GM13977 (cell line): Measurements from ENCODE around the gene TMEM72.

Experiments
- DNase-seq: peaks from one replicate; pipeline ENCODE4 v3.0.0; 2012; ENCODE audit warnings: low spot score
- CTCF ChIP-seq: IDR thresholded peaks from 2 replicates; pipeline ENCODE4 v1.5.1; 2012; ENCODE audit warnings: mild to moderate bottlenecking, control low read depth; ENCODE audit not compliant: insufficient read depth; ENCODE audit errors: extremely low read depth, missing control alignments
- in situ Hi-C: fragments of 300-500 bp; cut with MboI; formaldehyde crosslinking; loops from one replicate; pipeline ENCODE4 v1.12.0; 2022; ENCODE audit warnings: low sequenced_read_pairs, low pct_unique_long_range_greater_than_20kb, mixed read lengths, inconsistent platforms; ENCODE audit not compliant: unreplicated experiment

The TMEM72 gene

GRCh38 chr10:44913350-44914081 lies 2.4 kb downstream of the TMEM72 start:
- in situ Hi-C loops, result no loop called here
- no peak for TF ChIP-seq CTCF
- no peak for DNase-seq

- no peak for DNase-seq
- in situ Hi-C loops, result no loop called here
- no peak for TF ChIP-seq CTCF
Measured at GRCh38 chr10:44914891-44915290, 3.8 kb downstream of the TMEM72 start.

GRCh38 chr10:44916429-44916828 lies 5.3 kb downstream of the TMEM72 start:
- no peak for DNase-seq
- in situ Hi-C loops, result no loop called here
- no peak for TF ChIP-seq CTCF

- no peak for TF ChIP-seq CTCF
- in situ Hi-C loops, result no loop called here
- DNase-seq, result no peak
Measured at GRCh38 chr10:44917848-44918247, 6.7 kb downstream of the TMEM72 start.

- in situ Hi-C loops, result no loop called here
- no peak for TF ChIP-seq CTCF
- DNase-seq, result no peak
Measured at GRCh38 chr10:44920252-44920651, 9.1 kb downstream of the TMEM72 start.

- DNase-seq, result no peak
Measured at GRCh38 chr10:44921061-44921460, 9.9 kb downstream of the TMEM72 start.

More at GRCh38 chr10:44921061-44921460, 9.9 kb downstream of the TMEM72 start:
- no peak for TF ChIP-seq CTCF
- in situ Hi-C loops, result no loop called here
